RWPE2 (cell line): Measurements from ENCODE around the gene SLFN12.
A peak's percentile ranks its signal among the peaks of the same experiment; 100 is the strongest.

Source experiments
- ATAC-seq: fragments of 200-7000 bp; cut with Tn5 transposase; 3 replicates; pipeline ENCODE4 v1.9.1; 2021; ENCODE audit warnings: low read depth
- DNase-seq: peaks from one replicate; pipeline ENCODE4 v3.0.0-alpha.2; 2020; ENCODE audit warnings: low spot score
- H3K27ac ChIP-seq: fragments of 450-650 bp; 2 replicates; pipeline ENCODE4 v1.5.1; 2017; ENCODE audit warnings: mild to moderate bottlenecking; ENCODE audit not compliant: poor library complexity, severe bottlenecking
- H3K27me3 ChIP-seq: fragments of 250-450 bp; sonication (Bioruptor Pico); 2 replicates; pipeline ENCODE4 v1.5.1; 2021; ENCODE audit warnings: mild to moderate bottlenecking, moderate library complexity; ENCODE audit not compliant: insufficient read depth, poor library complexity, severe bottlenecking
- H3K36me3 ChIP-seq: fragments of 250-450 bp; sonication (Bioruptor Pico); 2 replicates; pipeline ENCODE4 v1.5.1; 2020; ENCODE audit warnings: low read depth, mild to moderate bottlenecking, moderate library complexity
- H3K4me1 ChIP-seq: fragments of 250-450 bp; sonication (Bioruptor Pico); 2 replicates; pipeline ENCODE4 v1.5.1; 2021; ENCODE audit warnings: mild to moderate bottlenecking, moderate library complexity; ENCODE audit not compliant: insufficient read depth, poor library complexity, severe bottlenecking
- H3K4me3 ChIP-seq: fragments of 250-450 bp; sonication (Bioruptor Pico); 2 replicates; pipeline ENCODE4 v1.5.1; 2021; ENCODE audit warnings: mild to moderate bottlenecking, moderate library complexity; ENCODE audit not compliant: severe bottlenecking
- H3K9me3 ChIP-seq: fragments of 250-450 bp; sonication (Bioruptor Pico); 2 replicates; pipeline ENCODE4 v1.5.1; 2021; ENCODE audit warnings: mild to moderate bottlenecking, moderate library complexity; ENCODE audit not compliant: severe bottlenecking
- CTCF ChIP-seq: fragments of 450-650 bp; IDR thresholded peaks from one replicate; pipeline ENCODE4 v1.5.1; 2017; ENCODE audit warnings: mild to moderate bottlenecking, moderate library complexity; ENCODE audit not compliant: poor library complexity, severe bottlenecking

SLFN12 gene

GRCh38 chr17:35432176-35433074, at the start of gene SLFN12:
Gene SLFN12 (minus strand): TSS chr17:35432500. CDS start chr17:35423028, 9,472 bp downstream.
- no peak for TF ChIP-seq CTCF
- no peaks in the 10 kb centered on the region for H3K36me3 ChIP-seq
- no peaks in the 10 kb centered on the region for H3K9me3 ChIP-seq
- no peak for ATAC-seq
- H3K27ac ChIP-seq, result peak within 1 kb of the TSS; percentile 31
- H3K27me3 ChIP-seq, result peaks cover 2% of the 10 kb centered on the region
- peaks cover 10% of the 10 kb centered on the region for H3K4me1 ChIP-seq
- H3K4me3 ChIP-seq, result no peak within 1 kb of the TSS
- no peak for DNase-seq

- H3K9me3 ChIP-seq, result no peaks in the 10 kb centered on the region
- no peak overlapping the region for H3K27ac ChIP-seq
- ATAC-seq, result no peak
- no peaks in the 10 kb centered on the region for H3K36me3 ChIP-seq
- no peaks in the 10 kb centered on the region for H3K4me1 ChIP-seq
- H3K27me3 ChIP-seq, result peaks cover 59% of the 10 kb centered on the region
- TF ChIP-seq CTCF, result no peak
- no peak for DNase-seq
- no peak overlapping the region for H3K4me3 ChIP-seq
Measured at GRCh38 chr17:35479271-35479670, 47.0 kb upstream of the SLFN12 start.

DNA sequence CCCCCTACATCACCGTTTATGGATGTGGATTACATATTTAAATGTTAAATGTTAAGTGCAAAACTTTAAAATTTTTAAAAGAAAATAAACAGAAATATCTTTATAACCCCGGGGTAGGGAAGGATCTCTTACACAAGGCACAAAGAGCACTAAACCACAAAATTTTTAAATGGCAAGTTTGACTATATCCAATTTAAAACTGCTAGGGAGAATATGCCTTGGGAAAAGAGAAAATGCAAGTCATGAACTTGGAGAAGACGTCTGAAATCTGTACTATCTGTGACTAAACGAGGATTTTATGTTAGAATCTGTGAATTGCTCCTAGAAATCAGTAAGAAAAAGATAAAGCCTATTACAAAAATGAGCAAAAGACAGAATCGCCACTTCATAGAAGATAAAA, 44.9 kb upstream of the SLFN12 start:
- DNase-seq (no peak), ATAC-seq (no peak)
- no peak for TF ChIP-seq CTCF
- H3K27me3 ChIP-seq, result peaks cover 65% of the 10 kb centered on the region
- H3K9me3 ChIP-seq, result no peaks in the 10 kb centered on the region
- H3K27ac ChIP-seq, result no peak overlapping the region
- no peaks in the 10 kb centered on the region for H3K4me1 ChIP-seq
- no peak overlapping the region for H3K4me3 ChIP-seq
- no peaks in the 10 kb centered on the region for H3K36me3 ChIP-seq

DNA sequence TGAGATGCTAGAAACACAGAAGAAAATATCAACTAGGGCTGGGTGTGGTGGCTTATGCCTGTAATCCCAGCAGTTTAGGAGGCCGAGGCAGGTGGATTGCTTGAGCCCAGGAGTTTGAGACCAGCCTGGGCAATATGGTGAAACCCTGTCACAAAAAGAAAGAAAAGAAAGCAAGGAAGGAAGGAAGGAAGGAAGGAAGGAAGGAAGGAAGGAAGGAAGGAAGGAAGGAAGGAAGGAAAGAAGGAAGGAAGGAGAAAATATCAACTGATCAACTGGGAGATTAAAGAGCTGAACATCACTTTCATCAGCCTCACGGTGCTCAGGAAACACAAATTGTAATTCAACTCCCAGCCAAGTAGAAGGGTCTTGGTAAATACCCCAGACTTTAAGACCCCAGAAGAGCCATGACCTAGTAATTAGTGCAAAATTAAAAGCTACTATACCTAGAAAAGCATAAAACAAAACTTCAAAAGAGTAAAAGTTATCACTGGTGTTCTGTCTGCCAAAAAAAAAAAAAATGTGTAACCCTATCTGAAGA, 44.1 kb upstream of the SLFN12 start:
- TF ChIP-seq CTCF, result no peak
- no peaks in the 10 kb centered on the region for H3K36me3 ChIP-seq
- DNase-seq (no peak), ATAC-seq (no peak)
- no peak overlapping the region for H3K4me3 ChIP-seq
- no peak overlapping the region for H3K27ac ChIP-seq
- no peaks in the 10 kb centered on the region for H3K9me3 ChIP-seq
- no peaks in the 10 kb centered on the region for H3K4me1 ChIP-seq
- H3K27me3 ChIP-seq, result peaks cover 66% of the 10 kb centered on the region

- DNase-seq (no peak), ATAC-seq (no peak)
- Histone ChIP-seq H3K27ac (no peak overlapping the region), H3K4me3 (no peak overlapping the region), H3K36me3 (no peaks in the 10 kb centered on the region), H3K9me3 (no peaks in the 10 kb centered on the region), H3K4me1 (no peaks in the 10 kb centered on the region), H3K27me3 (peaks cover 14% of the 10 kb centered on the region)
- no peak for TF ChIP-seq CTCF
Measured at GRCh38 chr17:35468475-35468874, 36.2 kb upstream of the SLFN12 start.
